BJ (cell line): ENCODE data around the gene FAM217A. TPM values are rescaled to one million over a fixed set of nuclear protein-coding genes. Genes with fewer than 3 reads are reported as not detected.
A peak's percentile ranks its signal among the peaks of the same experiment; 100 is the strongest.
"Not testable (repeated sequence)": the region's sequence is repeated elsewhere in the genome, so short reads cannot be mapped to it uniquely, and the experiment has no call there.

Source experiments
- CTCF ChIA-PET: fragments of 350-600 bp; formaldehyde crosslinking; extraction: SDS; loops from one replicate; lab custom pipeline; 2021; ENCODE audit warnings: antibody characterized with exemption, inconsistent platforms; lab: Yijun Ruan, JAX
- POLR2A ChIA-PET: fragments of 300-600 bp; sonication (Branson Sonifier 250); formaldehyde crosslinking; extraction: SDS; loops from one replicate; lab custom pipeline; 2021; ENCODE audit warnings: antibody characterized with exemption; lab: Charles Lee
- DNase-seq: peaks from one replicate; pipeline ENCODE4 v3.0.0-alpha.2; 2011; ENCODE audit warnings: low read depth
- H3K27me3 ChIP-seq: 2 replicates; pipeline ENCODE4 v1.6.0; 2011; ENCODE audit warnings: low read length; ENCODE audit not compliant: control insufficient read depth, insufficient read depth
- H3K36me3 ChIP-seq: 2 replicates; pipeline ENCODE4 v1.5.1; 2011; ENCODE audit warnings: low read length; ENCODE audit not compliant: control insufficient read depth, insufficient read depth
- H3K4me3 ChIP-seq: 2 replicates; pipeline ENCODE4 v1.5.1; 2011; ENCODE audit warnings: low read depth, mild to moderate bottlenecking, control low read depth, low read length
- polyA plus RNA-seq: library from polyadenylated mRNA; depleted of rRNA; stranded (reverse); fragments of >200 nt; gene quantifications from 2 replicates; pipeline ENCODE4 v1.2.3, GENCODE V29; 2011
- TF ChIP-seq, protein P1 (sequence below): IDR thresholded peaks from 2 replicates; pipeline ENCODE4 v1.5.1; 2011; ENCODE audit warnings: low read depth, mild to moderate bottlenecking, control low read depth, inconsistent platforms, low read length, moderate library complexity; ENCODE audit not compliant: insufficient read depth

FAM217A gene
- polyA plus RNA-seq, 1 experiment: not detected

DNA sequence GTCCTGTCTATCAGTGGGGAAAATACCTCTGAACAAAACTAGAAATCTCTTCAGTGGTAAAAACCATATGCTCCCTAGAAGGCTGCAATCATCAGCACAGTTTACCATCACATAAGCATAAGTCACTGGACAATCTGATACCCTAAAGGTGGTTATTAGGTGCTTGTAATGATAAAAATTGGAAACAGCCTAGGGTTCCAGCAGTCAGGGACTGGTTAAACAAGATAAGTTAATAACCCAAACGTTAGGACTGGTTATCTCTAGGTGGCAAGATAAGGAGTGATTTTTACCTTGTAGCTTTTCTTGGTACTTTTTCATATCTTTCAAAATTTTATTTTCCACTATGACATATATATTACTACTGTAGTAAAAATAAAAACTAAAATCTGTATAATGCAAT lies 45.4 kb upstream of the FAM217A start:
- POLR2A ChIA-PET: no interaction called here
- CTCF ChIA-PET: interaction anchor here (0.7 to 0.9 kb wide), 2 partner anchors 28 to 31 kb away, joined by 3 read pairs; no protein-coding TSS in a partner anchor
- Histone ChIP-seq H3K27me3 (no peaks in the 10 kb centered on the region), H3K36me3 (peaks cover 1% of the 10 kb centered on the region), H3K4me3 (no peak overlapping the region)
- DNase-seq: no peak
- TF ChIP-seq, protein P1, sequence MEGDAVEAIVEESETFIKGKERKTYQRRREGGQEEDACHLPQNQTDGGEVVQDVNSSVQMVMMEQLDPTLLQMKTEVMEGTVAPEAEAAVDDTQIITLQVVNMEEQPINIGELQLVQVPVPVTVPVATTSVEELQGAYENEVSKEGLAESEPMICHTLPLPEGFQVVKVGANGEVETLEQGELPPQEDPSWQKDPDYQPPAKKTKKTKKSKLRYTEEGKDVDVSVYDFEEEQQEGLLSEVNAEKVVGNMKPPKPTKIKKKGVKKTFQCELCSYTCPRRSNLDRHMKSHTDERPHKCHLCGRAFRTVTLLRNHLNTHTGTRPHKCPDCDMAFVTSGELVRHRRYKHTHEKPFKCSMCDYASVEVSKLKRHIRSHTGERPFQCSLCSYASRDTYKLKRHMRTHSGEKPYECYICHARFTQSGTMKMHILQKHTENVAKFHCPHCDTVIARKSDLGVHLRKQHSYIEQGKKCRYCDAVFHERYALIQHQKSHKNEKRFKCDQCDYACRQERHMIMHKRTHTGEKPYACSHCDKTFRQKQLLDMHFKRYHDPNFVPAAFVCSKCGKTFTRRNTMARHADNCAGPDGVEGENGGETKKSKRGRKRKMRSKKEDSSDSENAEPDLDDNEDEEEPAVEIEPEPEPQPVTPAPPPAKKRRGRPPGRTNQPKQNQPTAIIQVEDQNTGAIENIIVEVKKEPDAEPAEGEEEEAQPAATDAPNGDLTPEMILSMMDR: no peak

- no peak overlapping the region for H3K4me3 ChIP-seq
- TF ChIP-seq, protein P1: no peak
- ChIA-PET POLR2A (interaction anchor here (0.9 kb wide), 1 partner anchor 642 kb away, joined by 5 read pairs; no protein-coding TSS in a partner anchor), CTCF (interaction anchor here (1.1 kb wide), 1 partner anchor 48 kb away, joined by 3 read pairs; no protein-coding TSS in a partner anchor)
- no peaks in the 10 kb centered on the region for H3K27me3 ChIP-seq
- peaks cover 11% of the 10 kb centered on the region for H3K36me3 ChIP-seq
- no peak for DNase-seq
These were observed 36.8 kb upstream of the FAM217A start for GRCh38 chr6:4115741-4116140.

DNA sequence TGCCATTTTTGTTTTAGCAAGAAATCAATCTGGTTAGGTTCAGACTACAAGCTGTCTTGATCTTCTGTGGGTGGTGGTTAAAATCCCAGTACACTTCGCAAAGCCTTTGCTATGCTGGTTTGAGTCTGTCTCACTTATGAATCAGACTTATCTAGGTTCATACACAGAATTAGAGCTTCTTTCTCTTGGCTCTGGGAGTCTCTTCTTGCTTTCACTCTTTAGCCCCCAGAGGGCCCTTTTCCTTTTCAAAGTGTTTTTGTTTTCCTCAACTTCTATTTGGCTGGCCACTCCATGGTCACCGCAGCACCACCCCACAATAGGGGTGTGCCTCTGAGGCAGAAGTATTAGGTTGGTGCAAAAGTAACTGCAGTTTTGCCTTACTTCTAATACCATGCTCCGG lies 35.2 kb upstream of the FAM217A start:
- Histone ChIP-seq H3K36me3 (peaks cover 10% of the 10 kb centered on the region), H3K27me3 (no peaks in the 10 kb centered on the region), H3K4me3 (no peak overlapping the region)
- DNase-seq: no peak
- ChIA-PET CTCF (interaction anchor here (0.6 kb wide), 1 partner anchor 8 kb away, joined by 3 read pairs; no protein-coding TSS in a partner anchor), POLR2A (no interaction called here)
- TF ChIP-seq, protein P1: no peak

GRCh38 chr6:4113649-4114048 lies 34.7 kb upstream of the FAM217A start:
- ChIA-PET CTCF (interaction anchor here (0.6 kb wide), 1 partner anchor 8 kb away, joined by 3 read pairs; no protein-coding TSS in a partner anchor), POLR2A (no interaction called here)
- Histone ChIP-seq H3K4me3 (no peak overlapping the region), H3K27me3 (no peaks in the 10 kb centered on the region), H3K36me3 (peaks cover 8% of the 10 kb centered on the region)
- TF ChIP-seq, protein P1: no peak
- DNase-seq: no peak

- ChIA-PET CTCF (interaction anchor here (1.2 kb wide), 1 partner anchor 41 kb away, joined by 3 read pairs; no protein-coding TSS in a partner anchor), POLR2A (interaction anchor here (0.5 kb wide), 1 partner anchor 72 kb away, joined by 3 read pairs; no protein-coding TSS in a partner anchor)
- DNase-seq: no peak
- TF ChIP-seq, protein P1: no peak
- H3K27me3 ChIP-seq: no peaks in the 10 kb centered on the region
- peaks cover 6% of the 10 kb centered on the region for H3K36me3 ChIP-seq
- H3K4me3 ChIP-seq: no peak overlapping the region
These were observed 33.4 kb upstream of the FAM217A start for GRCh38 chr6:4112366-4112765.

DNA sequence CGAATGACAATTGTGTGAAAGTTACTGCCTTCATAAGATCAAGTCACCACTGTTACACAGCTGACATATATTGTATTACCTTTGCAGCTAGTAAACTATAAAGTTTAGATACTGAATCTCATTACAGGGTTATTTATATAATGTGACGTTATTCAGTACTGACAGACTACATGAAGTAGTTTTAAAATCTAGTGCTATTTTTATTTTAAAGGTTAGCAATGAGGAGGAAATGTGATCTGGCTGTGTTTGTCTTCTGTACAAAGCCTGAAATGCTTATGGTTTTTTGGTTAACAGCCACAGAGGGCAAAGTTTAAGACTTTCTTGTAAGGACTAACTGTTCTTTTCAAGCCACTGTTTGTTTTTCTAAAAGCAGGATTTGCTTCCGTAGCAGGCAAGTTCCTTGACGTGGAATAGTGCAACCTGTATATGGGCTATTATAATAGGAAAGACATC lies 30.5 kb upstream of the FAM217A start:
- peak; percentile 11 for DNase-seq
- H3K36me3 ChIP-seq, H3K27me3 ChIP-seq, CTCF ChIA-PET, POLR2A ChIA-PET, H3K4me3 ChIP-seq: not testable (repeated sequence)
